Frontal cortex (tissue), 4 donors: ENCODE results near the gene PCSK1. TPM values are rescaled to one million over a fixed set of nuclear protein-coding genes. Genes with fewer than 3 reads are reported as not detected.

Experiments used
- DNase-seq, 2 donors: peaks; one replicate each; pipeline ENCODE4 v3.0.0; 2012; ENCODE audit warnings: low spot score in 2 of 2
- FAIRE-seq: peaks from 2 replicates; lab custom pipeline; 2012; peaks lifted over from hg19 to GRCh38; lab: Jason Lieb, UNC
- total RNA-seq: library from RNA; depleted of rRNA; stranded (reverse); fragments of >200 nt; gene quantifications from one replicate; pipeline ENCODE4 v1.2.3, GENCODE V29; 2014
- donor health status: control.
- donor health status: control.
- donor health status: control.

The PCSK1 gene
- total RNA-seq, result 2.9 TPM

GRCh38 chr5:96433066-96433447 lies at the start of gene PCSK1:
Gene PCSK1 (minus strand): TSS chr5:96433248. CDS start chr5:96433042, 206 bp downstream.
- FAIRE-seq, result no peak

DNA sequence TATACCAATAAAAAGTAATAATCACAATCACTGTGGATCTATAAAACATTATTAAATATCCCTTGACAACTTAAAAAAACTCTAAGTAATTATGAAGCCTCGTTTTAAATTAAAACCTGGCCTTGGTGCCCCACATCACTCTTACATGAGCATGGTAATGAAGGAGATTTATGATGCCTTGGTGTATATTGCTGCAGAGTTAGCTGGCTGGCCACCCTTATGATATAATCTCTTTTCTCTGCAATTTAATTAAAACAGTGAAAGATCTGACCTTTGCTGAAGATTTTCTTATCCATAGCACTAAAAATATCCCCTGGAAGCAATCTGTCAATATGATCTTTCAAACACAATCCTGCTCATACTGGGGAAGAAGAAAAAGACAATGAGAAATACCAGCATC lies 48.8 kb upstream of the PCSK1 start:
- DNase-seq, result no peak
- no peak for FAIRE-seq

More at GRCh38 chr5:96433066-96433447, at the start of gene PCSK1:
- no peak for DNase-seq

DNA sequence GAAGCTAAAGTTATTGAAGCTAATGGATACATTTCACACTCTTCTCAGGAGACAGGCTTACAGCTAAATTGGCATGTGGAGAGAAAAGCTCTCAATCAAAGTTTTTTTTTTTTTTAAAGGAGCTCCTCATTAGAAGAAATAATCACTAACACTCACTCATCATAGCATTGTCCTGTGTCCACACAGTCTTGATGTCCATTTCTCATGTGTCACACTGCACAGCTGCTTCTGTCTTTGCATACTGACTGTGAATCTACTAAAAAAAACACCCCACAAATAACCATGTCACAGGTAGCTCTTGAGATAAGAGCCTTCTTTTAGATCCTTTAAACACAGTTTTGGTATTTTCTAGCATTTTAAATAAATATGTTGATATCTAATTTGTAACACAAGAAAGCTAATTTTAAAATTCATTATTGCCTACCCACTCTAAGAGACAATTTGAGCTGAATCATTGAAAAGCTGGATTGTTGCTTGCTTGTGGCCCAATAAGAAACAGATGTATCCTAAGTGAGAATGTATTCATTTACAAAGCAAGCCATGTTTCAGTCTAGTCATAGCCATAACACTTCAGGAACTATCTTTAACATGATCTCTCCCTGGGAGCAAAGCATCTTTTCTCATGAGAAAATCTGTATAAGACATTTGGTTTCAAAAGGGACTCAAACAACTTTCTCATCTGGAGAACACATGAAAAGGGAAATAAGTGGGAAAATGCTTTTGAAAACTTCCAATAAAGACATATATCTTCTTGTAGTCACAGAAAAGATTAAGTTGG lies 48.1 kb upstream of the PCSK1 start:
- DNase-seq (no peak), FAIRE-seq (no peak)

- no peak for DNase-seq
- no peak for FAIRE-seq
These were observed 45.9 kb upstream of the PCSK1 start for GRCh38 chr5:96478983-96479382.

- FAIRE-seq (no peak), DNase-seq (no peak)
These were observed 43.6 kb upstream of the PCSK1 start for GRCh38 chr5:96476654-96477053.

GRCh38 chr5:96474073-96474472 lies 41.0 kb upstream of the PCSK1 start:
- no peak for DNase-seq
- no peak for FAIRE-seq

- no peak for FAIRE-seq
- no peak for DNase-seq
These were observed 40.1 kb upstream of the PCSK1 start for GRCh38 chr5:96473155-96473554.

DNA sequence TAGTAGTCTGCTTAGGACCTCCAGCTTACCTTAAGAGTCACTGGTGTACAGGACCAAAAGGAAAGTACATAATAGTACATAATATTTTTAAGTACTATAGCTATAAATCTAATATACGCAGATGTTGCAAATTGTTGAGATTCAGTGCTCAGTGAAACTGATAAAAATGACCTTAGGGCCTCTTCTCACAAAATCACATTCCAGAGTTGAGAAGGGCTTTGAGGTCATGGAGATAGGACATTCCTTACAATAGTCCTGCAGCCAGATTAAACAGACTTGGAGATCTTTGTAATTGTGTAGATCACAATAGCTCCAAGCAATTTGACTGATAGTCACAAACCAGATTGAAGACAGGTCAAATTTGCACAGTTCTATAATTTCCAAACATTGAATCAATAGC lies 37.7 kb upstream of the PCSK1 start:
- FAIRE-seq (no peak), DNase-seq (no peak)

- DNase-seq, result no peak
- FAIRE-seq, result no peak
These were observed 35.9 kb upstream of the PCSK1 start for GRCh38 chr5:96468956-96469355.

GRCh38 chr5:96463091-96463490 lies 30.0 kb upstream of the PCSK1 start:
- FAIRE-seq, result no peak
- DNase-seq, result no peak

DNA sequence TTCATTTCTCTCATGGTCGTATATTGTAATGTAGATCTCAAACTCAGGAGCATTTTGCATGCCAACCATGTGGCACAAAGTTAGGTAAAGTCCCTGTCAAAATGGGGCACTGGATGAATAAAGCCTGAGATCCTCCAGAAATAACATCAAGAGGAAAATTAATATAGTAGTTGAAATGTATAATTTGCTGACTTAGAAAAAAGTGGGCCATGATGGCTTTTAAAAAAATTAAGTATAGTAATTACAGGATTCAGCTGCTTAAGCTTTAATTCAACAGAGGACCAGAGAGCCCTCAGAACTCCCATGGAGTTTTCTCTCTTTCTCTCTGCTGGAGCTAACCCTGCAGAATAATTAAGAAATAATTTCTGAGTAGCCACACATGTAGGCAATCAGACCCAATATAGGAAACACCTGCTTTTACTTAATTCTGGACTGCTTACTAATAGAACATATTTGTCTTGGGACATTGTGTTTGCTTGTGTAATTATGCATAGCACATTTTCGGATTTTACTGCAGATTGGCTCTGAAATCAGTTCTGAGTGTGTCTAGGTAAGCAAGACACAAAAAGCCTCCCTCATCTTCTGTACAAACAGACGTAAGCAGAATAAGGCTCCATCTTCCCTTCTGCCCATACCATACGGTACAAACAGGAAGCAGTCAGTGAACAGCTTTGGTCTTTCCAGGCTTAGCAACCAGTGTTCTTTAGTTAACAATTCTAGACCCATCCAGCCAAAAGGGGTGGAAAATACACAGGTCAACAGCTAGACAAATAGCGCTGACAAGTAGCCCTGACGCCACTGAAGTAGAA lies 26.5 kb upstream of the PCSK1 start:
- DNase-seq, result no peak
- FAIRE-seq, result no peak

DNA sequence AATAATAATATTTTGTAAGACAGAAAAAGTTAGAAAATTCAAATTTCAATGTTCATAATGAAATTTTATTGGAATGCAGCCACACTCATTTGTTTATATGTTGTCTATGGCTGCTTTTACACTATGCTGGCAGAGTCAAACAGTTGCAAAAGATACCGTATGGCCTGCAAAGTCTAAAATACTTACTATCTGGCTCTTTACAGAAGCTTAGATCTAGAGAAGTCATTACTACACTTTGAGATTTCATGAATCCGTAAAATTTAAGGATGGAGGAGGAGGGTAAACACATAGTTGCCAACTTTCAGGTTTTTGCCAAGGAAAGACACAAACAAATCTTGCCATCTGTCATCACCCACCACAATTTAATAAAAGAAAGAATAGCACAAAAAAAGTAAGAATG lies 25.1 kb upstream of the PCSK1 start:
- FAIRE-seq (no peak), DNase-seq (no peak)

DNA sequence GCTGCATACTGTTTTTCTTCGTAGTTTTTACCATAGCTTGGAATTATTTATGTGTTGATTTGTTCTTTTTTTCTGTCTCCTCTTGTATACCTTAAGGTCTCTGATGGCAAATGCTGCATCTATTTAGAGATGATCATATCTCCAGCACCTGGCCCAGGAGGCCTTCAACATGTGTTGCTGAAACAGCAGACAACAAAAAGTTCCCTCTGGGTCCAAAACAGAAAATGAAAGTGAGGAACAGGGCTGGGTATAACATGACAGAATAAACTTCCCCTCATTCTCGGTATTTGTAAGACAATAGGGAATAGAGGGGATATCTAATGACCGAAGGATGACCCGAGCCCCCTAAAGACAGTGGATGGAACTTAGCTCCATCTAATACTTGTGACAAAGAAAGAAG lies 22.7 kb upstream of the PCSK1 start:
- no peak for DNase-seq
- FAIRE-seq, result no peak

DNA sequence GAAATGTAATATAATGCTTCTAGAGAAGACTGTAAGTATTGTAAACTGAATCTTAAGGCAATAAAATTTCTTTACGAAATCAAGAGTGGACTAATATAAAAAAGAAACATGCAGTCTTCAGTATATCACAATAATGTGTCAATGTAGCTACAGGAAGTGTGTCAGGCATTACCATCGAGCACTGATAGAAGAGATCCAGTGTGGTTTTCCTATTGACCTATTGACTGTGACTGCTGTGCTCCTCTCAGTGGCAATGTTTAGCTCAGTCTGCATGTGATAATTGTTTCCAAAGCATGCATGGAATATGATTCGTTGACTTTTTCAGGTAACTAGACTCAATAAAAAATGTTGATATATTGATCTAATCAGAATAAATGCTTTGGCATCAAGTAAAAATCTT lies 20.3 kb upstream of the PCSK1 start:
- DNase-seq (no peak), FAIRE-seq (no peak)

DNA sequence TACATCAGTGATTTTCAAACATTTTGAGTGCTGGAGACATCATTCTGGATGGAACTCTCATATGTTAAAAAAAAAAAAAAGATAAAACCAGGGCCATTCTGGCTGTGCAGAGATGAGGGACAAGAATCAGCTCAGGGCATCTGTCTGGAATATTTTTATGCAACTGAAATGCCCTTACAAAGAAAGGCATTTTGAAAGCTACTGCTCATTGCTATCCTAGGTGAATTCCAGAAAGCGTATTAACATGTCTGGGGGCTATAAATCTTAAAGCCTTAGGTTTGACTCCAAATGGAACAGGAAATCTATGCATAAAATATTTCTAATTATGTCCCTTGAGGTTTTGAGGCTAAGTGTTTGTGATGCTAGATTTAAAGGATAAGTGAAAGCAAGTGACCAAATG lies 14.9 kb upstream of the PCSK1 start:
- no peak for DNase-seq
- no peak for FAIRE-seq

DNA sequence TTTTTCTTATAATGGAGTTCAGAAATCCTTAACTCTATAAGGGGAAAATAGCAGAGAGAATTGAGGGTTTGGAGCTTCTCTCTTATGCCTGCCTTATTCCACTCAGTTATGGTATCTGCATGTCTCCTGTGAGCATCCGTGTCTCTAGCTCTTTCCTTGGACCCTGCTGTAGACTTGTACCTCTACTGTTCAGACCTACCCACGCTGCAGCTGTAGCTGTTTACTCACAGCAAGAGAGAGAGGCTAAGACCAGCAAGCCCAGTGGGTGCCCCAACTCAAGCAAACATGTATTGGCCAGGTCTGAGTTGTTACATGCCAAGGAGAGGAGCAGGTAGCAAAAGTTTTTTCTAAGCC lies 7.1 kb upstream of the PCSK1 start:
- DNase-seq (no peak), FAIRE-seq (no peak)

GRCh38 chr5:96439477-96440184 lies 6.6 kb upstream of the PCSK1 start:
- FAIRE-seq (no peak), DNase-seq (no peak)

DNA sequence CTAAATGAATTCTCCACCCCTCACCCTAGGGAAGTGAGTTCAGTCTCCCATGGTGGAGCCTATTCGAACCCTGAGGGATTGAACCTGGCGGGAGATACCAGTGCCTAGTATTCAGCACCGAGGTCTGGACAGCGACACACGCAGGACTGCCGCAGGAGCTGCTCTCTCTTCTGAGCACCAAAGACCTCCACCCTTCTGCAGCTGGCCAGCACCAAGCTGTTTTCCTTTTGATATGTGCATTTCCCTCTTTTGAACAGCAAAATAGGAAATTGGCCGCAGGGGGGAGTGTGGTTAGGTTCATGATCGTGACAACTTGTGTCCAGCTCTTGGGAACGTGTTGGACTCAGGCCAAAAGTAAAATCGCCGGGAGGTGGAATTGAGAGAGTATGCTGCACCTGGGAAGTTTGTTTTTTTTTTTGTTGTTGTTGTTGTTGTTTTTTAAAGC lies 1.2 kb upstream of the PCSK1 start:
- FAIRE-seq (no peak), DNase-seq (peak in 1 of 2 donors; percentile 8)

GRCh38 chr5:96432216-96433065 lies 607 bp downstream of the PCSK1 start:
- FAIRE-seq (no peak), DNase-seq (no peak)
